HEK293 (cell line): ENCODE measurements around the gene FSIP1.

Experiments used
- CTCF ChIA-PET: fragments of 350-600 bp; formaldehyde crosslinking; extraction: SDS; loops from one replicate; lab custom pipeline; 2021; ENCODE audit warnings: antibody characterized with exemption; lab: Yijun Ruan, JAX
- POLR2A ChIA-PET: fragments of 300-600 bp; formaldehyde crosslinking; extraction: SDS; loops from one replicate; lab custom pipeline; 2020; ENCODE audit warnings: antibody characterized with exemption, inconsistent platforms; lab: Yijun Ruan, JAX
- H3K27ac ChIP-seq: fragments of 200-500 bp; sonication (Bioruptor generic); 2 replicates; pipeline ENCODE4 v1.5.1; 2014; ENCODE audit warnings: low read depth, low read length, control low read depth, inconsistent platforms; ENCODE audit errors: extremely low read depth
- H3K36me3 ChIP-seq, 2 experiments: fragments of 200-500 bp in 1 of 2; sonication (Bioruptor generic) in 1 of 2; 1 replicate in 1 of 2; 2 replicates in 1 of 2; pipeline ENCODE4 v1.5.1; 2014 to 2017; ENCODE audit warnings: inconsistent platforms in 2 of 2, low read length in 2 of 2; ENCODE audit not compliant: control insufficient read depth in 2 of 2, insufficient read depth in 1 of 2
- H3K4me1 ChIP-seq: fragments of 200-500 bp; sonication (Bioruptor generic); 2 replicates; pipeline ENCODE4 v1.5.1; 2014; ENCODE audit warnings: mild to moderate bottlenecking, low read length, inconsistent platforms; ENCODE audit not compliant: control insufficient read depth, insufficient read depth
- H3K4me3 ChIP-seq: 2 replicates; pipeline ENCODE4 v1.5.1; 2011; ENCODE audit warnings: low read depth, mild to moderate bottlenecking, control low read depth, low read length, moderate library complexity
- H3K9me3 ChIP-seq: fragments of 200-500 bp; sonication (Bioruptor generic); 2 replicates; pipeline ENCODE4 v1.5.1; 2014; ENCODE audit warnings: low read depth, low read length, inconsistent platforms; ENCODE audit not compliant: control insufficient read depth, insufficient read depth
- GLIS1 ChIP-seq: fragments of 450-650 bp; formaldehyde crosslinking; IDR thresholded peaks from 2 replicates; pipeline ENCODE4 v1.5.1; 2016; ENCODE audit warnings: missing biosample characterization, missing genetic modification characterization
- KLF1 ChIP-seq: fragments of 450-650 bp; formaldehyde crosslinking; IDR thresholded peaks from 2 replicates; pipeline ENCODE4 v1.5.1; 2016; ENCODE audit warnings: missing biosample characterization, missing genetic modification characterization
- OVOL3 ChIP-seq: fragments of 450-650 bp; formaldehyde crosslinking; IDR thresholded peaks from 2 replicates; pipeline ENCODE4 v1.5.1; 2016; ENCODE audit warnings: missing biosample characterization, missing genetic modification characterization
- ZNF114 ChIP-seq: fragments of 450-650 bp; formaldehyde crosslinking; IDR thresholded peaks from 2 replicates; pipeline ENCODE4 v1.5.0; 2017; ENCODE audit warnings: missing biosample characterization, missing genetic modification characterization
- ZNF184 ChIP-seq: fragments of 450-650 bp; IDR thresholded peaks from 2 replicates; pipeline ENCODE4 v1.5.1; 2018; ENCODE audit warnings: missing biosample characterization, mild to moderate bottlenecking, missing genetic modification characterization
- ZNF302 ChIP-seq: fragments of 450-650 bp; formaldehyde crosslinking; IDR thresholded peaks from 2 replicates; pipeline ENCODE4 v1.5.1; 2016; ENCODE audit warnings: missing biosample characterization, missing genetic modification characterization, low read depth
- ZNF623 ChIP-seq: fragments of 450-650 bp; formaldehyde crosslinking; IDR thresholded peaks from 2 replicates; pipeline ENCODE4 v1.5.1; 2016; ENCODE audit warnings: missing biosample characterization, missing genetic modification characterization
- ZNF658 ChIP-seq: fragments of 450-650 bp; formaldehyde crosslinking; IDR thresholded peaks from 2 replicates; pipeline ENCODE4; 2016; ENCODE audit warnings: missing biosample characterization, missing genetic modification characterization
- ZNF747 ChIP-seq: fragments of 450-650 bp; formaldehyde crosslinking; IDR thresholded peaks from 2 replicates; pipeline ENCODE4 v1.5.1; 2016; ENCODE audit warnings: missing biosample characterization, missing genetic modification characterization
- TF ChIP-seq, protein P1 (sequence below): fragments of 450-650 bp; formaldehyde crosslinking; optimal IDR thresholded peaks from 2 replicates; pipeline ENCODE3; 2016; ENCODE audit warnings: missing biosample characterization, mild to moderate bottlenecking, missing genetic modification characterization
- TF ChIP-seq, protein P2 (sequence below): fragments of 450-650 bp; formaldehyde crosslinking; IDR thresholded peaks from 2 replicates; pipeline ENCODE4 v1.5.1; 2017; ENCODE audit warnings: missing biosample characterization, missing genetic modification characterization
- TF ChIP-seq, protein P3 (sequence below): fragments of 450-650 bp; formaldehyde crosslinking; IDR thresholded peaks from 2 replicates; pipeline ENCODE4 v1.5.1; 2016; ENCODE audit warnings: missing biosample characterization, missing genetic modification characterization
- TF ChIP-seq, protein P4 (sequence below): fragments of 450-650 bp; formaldehyde crosslinking; IDR thresholded peaks from 2 replicates; pipeline ENCODE4 v1.5.1; 2016; ENCODE audit warnings: missing biosample characterization, missing genetic modification characterization
- TF ChIP-seq, protein P5 (sequence below): fragments of 450-650 bp; formaldehyde crosslinking; IDR thresholded peaks from 2 replicates; pipeline ENCODE4 v1.5.1; 2016; ENCODE audit warnings: missing biosample characterization, missing genetic modification characterization

The FSIP1 gene

DNA sequence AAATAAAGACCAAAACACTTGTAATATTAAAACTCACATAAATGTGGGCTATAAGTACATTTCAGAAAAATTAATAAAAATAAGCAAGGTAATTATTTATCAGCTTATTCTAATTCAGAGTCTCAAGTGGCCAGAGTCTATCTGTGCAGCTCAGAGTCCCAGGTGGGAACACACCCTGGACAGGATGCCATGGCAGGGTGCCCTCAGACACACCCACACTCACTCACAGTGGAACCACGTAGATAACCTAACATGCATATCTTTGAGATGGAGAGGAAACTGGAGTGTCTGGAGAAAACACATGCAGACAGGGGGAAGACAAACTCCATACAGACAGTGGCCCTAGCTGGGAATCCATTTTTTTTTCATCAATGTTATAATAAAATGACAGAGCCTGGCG, 37.2 kb downstream of the FSIP1 start (continued):
- TF ChIP-seq, protein P1, sequence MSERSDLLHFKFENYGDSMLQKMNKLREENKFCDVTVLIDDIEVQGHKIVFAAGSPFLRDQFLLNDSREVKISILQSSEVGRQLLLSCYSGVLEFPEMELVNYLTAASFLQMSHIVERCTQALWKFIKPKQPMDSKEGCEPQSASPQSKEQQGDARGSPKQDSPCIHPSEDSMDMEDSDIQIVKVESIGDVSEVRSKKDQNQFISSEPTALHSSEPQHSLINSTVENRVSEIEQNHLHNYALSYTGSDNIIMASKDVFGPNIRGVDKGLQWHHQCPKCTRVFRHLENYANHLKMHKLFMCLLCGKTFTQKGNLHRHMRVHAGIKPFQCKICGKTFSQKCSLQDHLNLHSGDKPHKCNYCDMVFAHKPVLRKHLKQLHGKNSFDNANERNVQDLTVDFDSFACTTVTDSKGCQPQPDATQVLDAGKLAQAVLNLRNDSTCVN (tag by site-specific recombination): no peak

DNA sequence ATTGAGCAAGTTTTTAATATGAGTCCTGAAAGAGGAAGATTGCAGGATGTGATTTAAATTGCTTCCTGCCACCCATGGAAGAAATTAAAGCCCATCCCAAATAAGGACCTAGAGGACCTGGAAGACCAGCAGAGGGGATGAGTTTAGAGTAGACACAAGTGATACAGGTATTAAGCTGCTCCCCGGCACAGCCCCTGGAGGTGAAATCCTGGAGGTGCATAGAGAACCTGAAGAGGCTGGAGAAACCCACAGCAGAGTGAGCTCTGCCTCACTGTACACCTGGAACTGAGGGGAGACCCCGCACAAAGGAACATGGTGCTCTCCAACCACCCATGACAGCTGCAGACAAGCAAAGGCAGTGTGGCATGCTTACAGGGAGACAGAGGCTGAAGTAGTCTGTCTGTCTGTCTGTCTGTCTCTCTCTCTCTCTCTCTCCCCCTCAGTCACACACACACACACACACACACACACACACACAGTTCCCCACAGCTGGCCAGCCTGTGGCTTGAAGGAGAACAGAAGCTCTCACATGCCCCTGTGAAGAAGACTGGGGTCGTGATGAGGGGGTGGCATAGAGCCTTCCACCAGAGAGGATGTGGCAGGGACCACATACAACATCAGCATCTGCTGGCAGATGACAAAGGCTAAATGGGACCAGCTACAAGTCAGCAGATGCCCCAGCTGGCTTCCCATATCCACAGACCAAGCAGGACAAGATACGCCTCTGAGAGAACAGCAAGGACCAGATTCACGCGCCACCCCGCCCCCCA, 38.1 kb downstream of the FSIP1 start:
- 0 out of 2 replicates have a peak, but pooled peaks cover 3% of the 10 kb centered on the region for H3K4me1 ChIP-seq
- POLR2A ChIA-PET: no interaction called here
- H3K27ac ChIP-seq: no peak overlapping the region
- TF ChIP-seq, protein P2, sequence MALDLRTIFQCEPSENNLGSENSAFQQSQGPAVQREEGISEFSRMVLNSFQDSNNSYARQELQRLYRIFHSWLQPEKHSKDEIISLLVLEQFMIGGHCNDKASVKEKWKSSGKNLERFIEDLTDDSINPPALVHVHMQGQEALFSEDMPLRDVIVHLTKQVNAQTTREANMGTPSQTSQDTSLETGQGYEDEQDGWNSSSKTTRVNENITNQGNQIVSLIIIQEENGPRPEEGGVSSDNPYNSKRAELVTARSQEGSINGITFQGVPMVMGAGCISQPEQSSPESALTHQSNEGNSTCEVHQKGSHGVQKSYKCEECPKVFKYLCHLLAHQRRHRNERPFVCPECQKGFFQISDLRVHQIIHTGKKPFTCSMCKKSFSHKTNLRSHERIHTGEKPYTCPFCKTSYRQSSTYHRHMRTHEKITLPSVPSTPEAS: 0 out of 2 replicates have a peak, but pooled peaks have one; percentile 52
- TF ChIP-seq KLF1: no peak
- H3K9me3 ChIP-seq: no peaks in the 10 kb centered on the region
- no peak overlapping the region for H3K4me3 ChIP-seq
- CTCF ChIA-PET: interaction anchor here (0.6 to 1.0 kb wide), 3 partner anchors 12 to 39 kb away, joined by 3 to 5 read pairs (median 4); no protein-coding TSS in a partner anchor
- no peaks in the 10 kb centered on the region for H3K36me3 ChIP-seq

DNA sequence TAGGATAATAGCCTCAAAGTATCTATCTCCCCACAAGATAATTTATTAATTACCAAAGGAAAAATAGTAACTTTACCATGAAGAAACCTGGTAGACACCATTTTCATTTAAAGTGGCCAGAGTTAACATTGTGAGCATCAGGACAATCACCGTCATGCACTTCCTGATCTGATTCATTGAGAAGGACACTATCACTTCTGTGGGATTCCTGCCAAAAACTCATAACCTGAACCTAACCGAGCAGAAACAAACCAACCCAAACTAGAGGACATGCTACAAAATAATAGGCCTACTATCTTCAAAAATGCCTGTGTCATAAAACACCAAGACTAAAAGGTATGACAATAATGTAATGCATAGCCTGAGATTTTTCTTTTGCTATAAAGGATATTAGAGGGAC, 39.0 kb downstream of the FSIP1 start:
- 0 out of 2 replicates have a peak, but pooled peaks cover 3% of the 10 kb centered on the region for H3K4me1 ChIP-seq
- TF ChIP-seq ZNF302 (tag by site-specific recombination): no peak
- TF ChIP-seq ZNF747 (tag by site-specific recombination): no peak
- no peak for TF ChIP-seq OVOL3
- TF ChIP-seq, protein P3, sequence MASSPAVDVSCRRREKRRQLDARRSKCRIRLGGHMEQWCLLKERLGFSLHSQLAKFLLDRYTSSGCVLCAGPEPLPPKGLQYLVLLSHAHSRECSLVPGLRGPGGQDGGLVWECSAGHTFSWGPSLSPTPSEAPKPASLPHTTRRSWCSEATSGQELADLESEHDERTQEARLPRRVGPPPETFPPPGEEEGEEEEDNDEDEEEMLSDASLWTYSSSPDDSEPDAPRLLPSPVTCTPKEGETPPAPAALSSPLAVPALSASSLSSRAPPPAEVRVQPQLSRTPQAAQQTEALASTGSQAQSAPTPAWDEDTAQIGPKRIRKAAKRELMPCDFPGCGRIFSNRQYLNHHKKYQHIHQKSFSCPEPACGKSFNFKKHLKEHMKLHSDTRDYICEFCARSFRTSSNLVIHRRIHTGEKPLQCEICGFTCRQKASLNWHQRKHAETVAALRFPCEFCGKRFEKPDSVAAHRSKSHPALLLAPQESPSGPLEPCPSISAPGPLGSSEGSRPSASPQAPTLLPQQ (tag by site-specific recombination): no peak
- TF ChIP-seq GLIS1: no peak
- no peak for TF ChIP-seq ZNF658 (tag by site-specific recombination)
- TF ChIP-seq, protein P4, sequence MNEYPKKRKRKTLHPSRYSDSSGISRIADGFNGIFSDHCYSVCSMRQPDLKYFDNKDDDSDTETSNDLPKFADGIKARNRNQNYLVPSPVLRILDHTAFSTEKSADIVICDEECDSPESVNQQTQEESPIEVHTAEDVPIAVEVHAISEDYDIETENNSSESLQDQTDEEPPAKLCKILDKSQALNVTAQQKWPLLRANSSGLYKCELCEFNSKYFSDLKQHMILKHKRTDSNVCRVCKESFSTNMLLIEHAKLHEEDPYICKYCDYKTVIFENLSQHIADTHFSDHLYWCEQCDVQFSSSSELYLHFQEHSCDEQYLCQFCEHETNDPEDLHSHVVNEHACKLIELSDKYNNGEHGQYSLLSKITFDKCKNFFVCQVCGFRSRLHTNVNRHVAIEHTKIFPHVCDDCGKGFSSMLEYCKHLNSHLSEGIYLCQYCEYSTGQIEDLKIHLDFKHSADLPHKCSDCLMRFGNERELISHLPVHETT (tag by site-specific recombination): no peak
- TF ChIP-seq, protein P5, sequence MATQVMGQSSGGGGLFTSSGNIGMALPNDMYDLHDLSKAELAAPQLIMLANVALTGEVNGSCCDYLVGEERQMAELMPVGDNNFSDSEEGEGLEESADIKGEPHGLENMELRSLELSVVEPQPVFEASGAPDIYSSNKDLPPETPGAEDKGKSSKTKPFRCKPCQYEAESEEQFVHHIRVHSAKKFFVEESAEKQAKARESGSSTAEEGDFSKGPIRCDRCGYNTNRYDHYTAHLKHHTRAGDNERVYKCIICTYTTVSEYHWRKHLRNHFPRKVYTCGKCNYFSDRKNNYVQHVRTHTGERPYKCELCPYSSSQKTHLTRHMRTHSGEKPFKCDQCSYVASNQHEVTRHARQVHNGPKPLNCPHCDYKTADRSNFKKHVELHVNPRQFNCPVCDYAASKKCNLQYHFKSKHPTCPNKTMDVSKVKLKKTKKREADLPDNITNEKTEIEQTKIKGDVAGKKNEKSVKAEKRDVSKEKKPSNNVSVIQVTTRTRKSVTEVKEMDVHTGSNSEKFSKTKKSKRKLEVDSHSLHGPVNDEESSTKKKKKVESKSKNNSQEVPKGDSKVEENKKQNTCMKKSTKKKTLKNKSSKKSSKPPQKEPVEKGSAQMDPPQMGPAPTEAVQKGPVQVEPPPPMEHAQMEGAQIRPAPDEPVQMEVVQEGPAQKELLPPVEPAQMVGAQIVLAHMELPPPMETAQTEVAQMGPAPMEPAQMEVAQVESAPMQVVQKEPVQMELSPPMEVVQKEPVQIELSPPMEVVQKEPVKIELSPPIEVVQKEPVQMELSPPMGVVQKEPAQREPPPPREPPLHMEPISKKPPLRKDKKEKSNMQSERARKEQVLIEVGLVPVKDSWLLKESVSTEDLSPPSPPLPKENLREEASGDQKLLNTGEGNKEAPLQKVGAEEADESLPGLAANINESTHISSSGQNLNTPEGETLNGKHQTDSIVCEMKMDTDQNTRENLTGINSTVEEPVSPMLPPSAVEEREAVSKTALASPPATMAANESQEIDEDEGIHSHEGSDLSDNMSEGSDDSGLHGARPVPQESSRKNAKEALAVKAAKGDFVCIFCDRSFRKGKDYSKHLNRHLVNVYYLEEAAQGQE (tag by site-specific recombination): no peak
- TF ChIP-seq ZNF184 (tag by site-specific recombination): no peak
- no peak for TF ChIP-seq ZNF623 (tag by site-specific recombination)
- no peak for TF ChIP-seq ZNF114 (tag by site-specific recombination)
- POLR2A ChIA-PET: no interaction called here
- no peaks in the 10 kb centered on the region for H3K36me3 ChIP-seq
- no peaks in the 10 kb centered on the region for H3K9me3 ChIP-seq
- CTCF ChIA-PET: no interaction called here
- no peak overlapping the region for H3K27ac ChIP-seq
- no peak overlapping the region for H3K4me3 ChIP-seq
